K562 (cell line): ENCODE results near the gene CARD14. TPM values are rescaled to one million over a fixed set of nuclear protein-coding genes. Genes with fewer than 3 reads are reported as not detected.
A peak's percentile ranks its signal among the peaks of the same experiment; 100 is the strongest.

Experiments used
- E2F6 ChIP-seq, 2 experiments: IDR thresholded peaks; 2 replicates each; pipeline ENCODE4 v1.6.1; 2011; ENCODE audit warnings: borderline replicate concordance in 1 of 2, control low read depth in 1 of 2, low read depth in 1 of 2, low read length in 1 of 2, mild to moderate bottlenecking in 1 of 2, mixed read lengths in 1 of 2, moderate library complexity in 1 of 2; ENCODE audit not compliant: insufficient read depth in 1 of 2, insufficient read length in 1 of 2, poor library complexity in 1 of 2, severe bottlenecking in 1 of 2; ENCODE audit errors: extremely low read depth in 1 of 2
- GATA2 ChIP-seq: sonication (generic); formaldehyde crosslinking; IDR thresholded peaks from 2 replicates; pipeline ENCODE4 v1.4.0; 2020; ENCODE audit warnings: mild to moderate bottlenecking, missing genetic modification reagents
- JUN ChIP-seq, 2 experiments: sonication (generic) in 1 of 2; formaldehyde crosslinking in 1 of 2; IDR thresholded peaks; 2 replicates each; pipeline versions ENCODE4 v1.6.1 to v1.8.0; 2012 to 2022; ENCODE audit warnings: borderline replicate concordance in 2 of 2, mild to moderate bottlenecking in 2 of 2, improper control_type of control experiment in 1 of 2, low read depth in 1 of 2, low read length in 1 of 2, missing genetic modification reagents in 1 of 2
- MAFK ChIP-seq: IDR thresholded peaks from 2 replicates; pipeline ENCODE4 v1.6.1; 2011; ENCODE audit warnings: low read length, improper control_type of control experiment
- MNT ChIP-seq, 2 experiments: fragments of 450-650 bp; conservative IDR thresholded peaks; 2 replicates each; pipeline ENCODE4 v1.6.1; 2017; ENCODE audit warnings: mild to moderate bottlenecking in 2 of 2, moderate library complexity in 2 of 2
- MYC ChIP-seq, 2 experiments: fragments of 250-450 bp in 1 of 2; sonication (Bioruptor Pico) in 1 of 2; IDR thresholded peaks; 2 replicates each; pipeline versions ENCODE4 v1.5.1 to v1.6.1; 2012 to 2021; ENCODE audit warnings: low read depth in 2 of 2, borderline replicate concordance in 1 of 2, improper control_type of control experiment in 1 of 2, low read length in 1 of 2, mild to moderate bottlenecking in 1 of 2, moderate library complexity in 1 of 2
- NEUROD1 ChIP-seq: fragments of 150-350 bp; IDR thresholded peaks from 2 replicates; pipeline ENCODE4 v1.6.1; 2014; ENCODE audit warnings: borderline replicate concordance, low read length, low read depth; ENCODE audit not compliant: partially characterized antibody
- RFX5 ChIP-seq: IDR thresholded peaks from 2 replicates; pipeline ENCODE4 v1.6.1; 2011; ENCODE audit warnings: low read depth, mild to moderate bottlenecking, improper control_type of control experiment, low read length
- SAP30 ChIP-seq: fragments of 200-600 bp; sonication (generic); IDR thresholded peaks from 2 replicates; pipeline ENCODE4 v1.6.1; 2012; ENCODE audit warnings: borderline replicate concordance, low read depth, mild to moderate bottlenecking, moderate library complexity, low read length, control low read depth, inconsistent platforms; ENCODE audit not compliant: insufficient read depth, poor library complexity, severe bottlenecking
- ZNF143 ChIP-seq: sonication (generic); formaldehyde crosslinking; IDR thresholded peaks from 2 replicates; pipeline ENCODE4 v1.9.0; 2022; ENCODE audit warnings: mild to moderate bottlenecking, missing genetic modification reagents
- ZNF41 ChIP-seq: fragments of 250-450 bp; sonication (Bioruptor Pico); conservative IDR thresholded peaks from 2 replicates; pipeline ENCODE4 v1.4.0; 2020; ENCODE audit warnings: mild to moderate bottlenecking
- ZNF740 ChIP-seq, 3 experiments: fragments of 200-800 bp in 1 of 3; sonication (Bioruptor generic) in 1 of 3; sonication (generic) in 1 of 3; formaldehyde crosslinking in 1 of 3; IDR thresholded peaks; 2 replicates each; pipeline versions ENCODE4 v1.6.1 to v1.8.0; 2016 to 2022; ENCODE audit warnings: mild to moderate bottlenecking in 2 of 3, missing compliant biosample characterization in 2 of 3, missing genetic modification characterization in 2 of 3, missing genetic modification reagents in 1 of 3
- polyA plus RNA-seq, 8 experiments: library from polyadenylated mRNA; depleted of rRNA in 4 of 8; stranded (reverse) in 5 of 8; unstranded in 3 of 8; fragments of >200 nt; fragmentation: Nextera tagmentation in 2 of 8; fragmentation: Illumina TruSeq in 1 of 8; extraction: Ambion mirVana in 2 of 8; extraction: Trizol in 1 of 8; gene quantifications; 2 replicates each; pipeline versions ENCODE4 v1.2.1 to v1.2.3, GENCODE V29; 2011 to 2014; ENCODE audit warnings: inconsistent platforms in 1 of 8, missing spikeins in 1 of 8
- total RNA-seq, 7 experiments: library from RNA; depleted of rRNA in 6 of 7; stranded (reverse); fragments of >200 nt in 6 of 7; fragmentation: Illumina TruSeq in 2 of 7; extraction: Trizol in 2 of 7; gene quantifications; 2 replicates each; pipeline versions ENCODE4 v1.2.1 to v1.2.3, GENCODE V29; 2011 to 2021; ENCODE audit warnings: low replicate concordance in 1 of 7
- TF ChIP-seq, protein P1 (sequence below): sonication (generic); formaldehyde crosslinking; IDR thresholded peaks from 2 replicates; pipeline ENCODE4 v1.9.0; 2022; ENCODE audit warnings: mild to moderate bottlenecking, missing genetic modification reagents
- TF ChIP-seq, protein P2 (sequence below): fragments of 200-800 bp; sonication (Bioruptor generic); IDR thresholded peaks from 2 replicates; pipeline ENCODE4 v1.6.1; 2017; ENCODE audit warnings: missing genetic modification characterization, missing compliant biosample characterization
- TF ChIP-seq, protein P3 (sequence below): sonication (generic); formaldehyde crosslinking; IDR thresholded peaks from 2 replicates; pipeline ENCODE4 v1.8.0; 2022; ENCODE audit warnings: mild to moderate bottlenecking, missing genetic modification reagents, borderline replicate concordance

The CARD14 gene
- total and polyA plus RNA-seq, 9 of the 15 experiments (the other 6 are each of a cell fraction or from before 2014, with no cell fraction given): not detected

DNA sequence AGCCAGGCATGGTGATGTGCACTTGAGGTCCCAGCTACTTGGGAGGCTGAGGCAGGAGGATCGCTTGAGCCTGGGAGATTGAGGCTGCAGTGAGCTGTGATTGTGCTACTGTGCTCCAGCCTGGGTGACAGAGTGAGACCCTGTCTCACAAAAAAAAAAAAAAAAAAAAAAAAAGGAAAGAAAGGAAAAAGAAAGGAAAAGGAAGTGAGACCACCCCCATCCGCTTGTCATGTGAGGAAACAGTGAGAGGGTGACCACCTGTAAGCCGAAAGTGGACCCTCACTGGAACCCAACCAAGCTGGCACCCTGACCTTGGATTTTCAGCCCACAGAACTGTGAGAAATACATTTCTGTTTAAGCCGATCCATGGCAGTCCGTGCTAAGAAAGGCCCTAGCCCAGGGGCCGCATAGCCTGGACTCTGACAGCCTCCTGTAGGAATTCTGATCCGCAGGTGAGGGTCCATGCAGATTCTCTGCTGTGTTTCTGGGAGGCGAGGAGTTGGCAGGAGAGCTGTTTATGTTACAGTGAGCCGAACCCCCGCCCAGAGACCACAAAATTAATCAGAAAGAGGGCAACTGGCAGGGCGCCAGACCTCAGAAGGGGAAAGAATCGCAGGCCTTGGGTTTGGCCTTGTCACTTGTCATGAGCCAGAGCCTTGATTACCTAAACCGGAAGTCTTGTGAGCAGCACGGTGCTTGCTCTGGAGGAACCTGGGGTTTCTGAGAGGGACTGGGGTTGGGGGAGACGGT lies 49.4 kb downstream of the CARD14 start (continued):
- TF ChIP-seq E2F6 (IDR thresholded peaks at IDR 0.05; ENCODE audit: borderline replicate concordance in 1 of 2, extremely low read depth in 1 of 2, insufficient read depth in 1 of 2, insufficient read length in 1 of 2, low read depth in 1 of 2, low read length in 1 of 2, poor library complexity in 1 of 2, severe bottlenecking in 1 of 2): peak in 1 of 2 experiments; percentile 35
- TF ChIP-seq ZNF143: no peak
- TF ChIP-seq RFX5: no peak
- TF ChIP-seq, protein P1, sequence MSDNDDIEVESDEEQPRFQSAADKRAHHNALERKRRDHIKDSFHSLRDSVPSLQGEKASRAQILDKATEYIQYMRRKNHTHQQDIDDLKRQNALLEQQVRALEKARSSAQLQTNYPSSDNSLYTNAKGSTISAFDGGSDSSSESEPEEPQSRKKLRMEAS (CRISPR knock-in tag): no peak
- TF ChIP-seq MNT (conservative IDR thresholded peaks at IDR 0.05): peak in 1 of 2 experiments; percentile 57; a peak in 2 of 4 replicates
- no peak for TF ChIP-seq ZNF740 (CRISPR knock-in tag; IDR thresholded peaks at IDR 0.05)
- no peak for TF ChIP-seq ZNF740 (tag; IDR thresholded peaks at IDR 0.05)
- TF ChIP-seq, protein P2, sequence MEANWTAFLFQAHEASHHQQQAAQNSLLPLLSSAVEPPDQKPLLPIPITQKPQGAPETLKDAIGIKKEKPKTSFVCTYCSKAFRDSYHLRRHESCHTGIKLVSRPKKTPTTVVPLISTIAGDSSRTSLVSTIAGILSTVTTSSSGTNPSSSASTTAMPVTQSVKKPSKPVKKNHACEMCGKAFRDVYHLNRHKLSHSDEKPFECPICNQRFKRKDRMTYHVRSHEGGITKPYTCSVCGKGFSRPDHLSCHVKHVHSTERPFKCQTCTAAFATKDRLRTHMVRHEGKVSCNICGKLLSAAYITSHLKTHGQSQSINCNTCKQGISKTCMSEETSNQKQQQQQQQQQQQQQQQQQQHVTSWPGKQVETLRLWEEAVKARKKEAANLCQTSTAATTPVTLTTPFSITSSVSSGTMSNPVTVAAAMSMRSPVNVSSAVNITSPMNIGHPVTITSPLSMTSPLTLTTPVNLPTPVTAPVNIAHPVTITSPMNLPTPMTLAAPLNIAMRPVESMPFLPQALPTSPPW (CRISPR knock-in tag): peak; percentile 58
- TF ChIP-seq MYC (IDR thresholded peaks at IDR 0.05; ENCODE audit: low read depth, low read length): peak; percentile 46; the same call in 1 of the 2 replicates
- no peak for TF ChIP-seq MYC (CRISPR knock-in tag; IDR thresholded peaks at IDR 0.05; ENCODE audit: borderline replicate concordance, low read depth)
- TF ChIP-seq, protein P3, sequence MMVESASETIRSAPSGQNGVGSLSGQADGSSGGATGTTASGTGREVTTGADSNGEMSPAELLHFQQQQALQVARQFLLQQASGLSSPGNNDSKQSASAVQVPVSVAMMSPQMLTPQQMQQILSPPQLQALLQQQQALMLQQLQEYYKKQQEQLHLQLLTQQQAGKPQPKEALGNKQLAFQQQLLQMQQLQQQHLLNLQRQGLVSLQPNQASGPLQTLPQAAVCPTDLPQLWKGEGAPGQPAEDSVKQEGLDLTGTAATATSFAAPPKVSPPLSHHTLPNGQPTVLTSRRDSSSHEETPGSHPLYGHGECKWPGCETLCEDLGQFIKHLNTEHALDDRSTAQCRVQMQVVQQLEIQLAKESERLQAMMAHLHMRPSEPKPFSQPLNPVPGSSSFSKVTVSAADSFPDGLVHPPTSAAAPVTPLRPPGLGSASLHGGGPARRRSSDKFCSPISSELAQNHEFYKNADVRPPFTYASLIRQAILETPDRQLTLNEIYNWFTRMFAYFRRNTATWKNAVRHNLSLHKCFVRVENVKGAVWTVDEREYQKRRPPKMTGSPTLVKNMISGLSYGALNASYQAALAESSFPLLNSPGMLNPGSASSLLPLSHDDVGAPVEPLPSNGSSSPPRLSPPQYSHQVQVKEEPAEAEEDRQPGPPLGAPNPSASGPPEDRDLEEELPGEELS (CRISPR knock-in tag): no peak
- TF ChIP-seq GATA2: no peak
- TF ChIP-seq ZNF41 (CRISPR knock-in tag): no peak
- TF ChIP-seq JUN (IDR thresholded peaks at IDR 0.05; ENCODE audit: borderline replicate concordance, low read depth, low read length): no peak
- TF ChIP-seq JUN (CRISPR knock-in tag; IDR thresholded peaks at IDR 0.05; ENCODE audit: borderline replicate concordance): no peak
- no peak for TF ChIP-seq NEUROD1
- no peak for TF ChIP-seq SAP30
- TF ChIP-seq MAFK: no peak
